ENCODE data around the gene FBXO38.

GRCh38 chr5:148390914-148391313 is 7.2 kb downstream of the FBXO38 start:
- TF ChIP-seq CTCF (IDR thresholded peaks at IDR 0.05) (no peak), EP300 (IDR thresholded peaks at IDR 0.05) (no peak)

Data from esophagus muscularis mucosa (tissue), 3 donors.